ENCODE data around the gene PLXNC1. TPM values are rescaled to one million over a fixed set of nuclear protein-coding genes. Genes with fewer than 3 reads are reported as not detected.

PLXNC1 gene
- total RNA-seq, 2 donors from 2014 or later, result 14.7 to 20.6 TPM

GRCh38 chr12:94244165-94245133, 96.1 kb downstream of the PLXNC1 start:
- Mint-ChIP-seq H3K27me3 (no peaks in the 10 kb centered on the region), H3K36me3 (peaks cover 12% of the 10 kb centered on the region), H3K9me3 (no peaks in the 10 kb centered on the region), H3K27ac (peak overlapping the region; percentile 96 to 97), H3K4me1 (ENCODE audit: low read depth in 2 of 2) (peaks cover 54 to 57% of the 10 kb centered on the region in 2 donors), H3K4me3 (peak overlapping the region; percentile 86)
- DNase-seq (ENCODE audit: low spot score) (peak; percentile 87), ATAC-seq (peak; percentile 89 to 92)

GRCh38 chr12:94245631-94246383, 97.4 kb downstream of the PLXNC1 start:
- Mint-ChIP-seq H3K4me3 (peak overlapping the region; percentile 46), H3K4me1 (ENCODE audit: low read depth in 2 of 2) (peaks cover 46% of the 10 kb centered on the region in 2 donors), H3K27ac (peak overlapping the region; percentile 96 to 97), H3K36me3 (peaks cover 5% of the 10 kb centered on the region), H3K9me3 (no peaks in the 10 kb centered on the region), H3K27me3 (no peaks in the 10 kb centered on the region)
- ATAC-seq, result no peak
- DNase-seq (ENCODE audit: low spot score), result no peak

- ATAC-seq (no peak), DNase-seq (ENCODE audit: low spot score) (no peak)
- peaks cover 41 to 42% of the 10 kb centered on the region in 2 donors for H3K4me1 Mint-ChIP-seq (ENCODE audit: low read depth in 2 of 2)
- peak overlapping the region in 1 of 2 donors; percentile 76 for H3K27ac Mint-ChIP-seq
- H3K4me3 Mint-ChIP-seq, result no peak overlapping the region
- no peaks in the 10 kb centered on the region for H3K36me3 Mint-ChIP-seq
- no peaks in the 10 kb centered on the region for H3K27me3 Mint-ChIP-seq
- no peaks in the 10 kb centered on the region for H3K9me3 Mint-ChIP-seq
Measured at GRCh38 chr12:94247246-94247645, 98.9 kb downstream of the PLXNC1 start.

GRCh38 chr12:94248582-94248981, 100.2 kb downstream of the PLXNC1 start:
- Mint-ChIP-seq H3K36me3 (no peaks in the 10 kb centered on the region), H3K27me3 (no peaks in the 10 kb centered on the region), H3K9me3 (no peaks in the 10 kb centered on the region)

GRCh38 chr12:94250130-94250529, 101.8 kb downstream of the PLXNC1 start:
- ATAC-seq, result no peak
- H3K4me3 Mint-ChIP-seq, result no peak overlapping the region
- H3K27ac Mint-ChIP-seq, result no peak overlapping the region
- no peaks in the 10 kb centered on the region for H3K9me3 Mint-ChIP-seq
- H3K4me1 Mint-ChIP-seq (ENCODE audit: low read depth in 2 of 2), result peaks cover 24 to 27% of the 10 kb centered on the region in 2 donors
- DNase-seq (ENCODE audit: low spot score), result no peak
- H3K27me3 Mint-ChIP-seq, result no peaks in the 10 kb centered on the region
- peaks cover 3% of the 10 kb centered on the region for H3K36me3 Mint-ChIP-seq

More at GRCh38 chr12:94248582-94248981, 100.2 kb downstream of the PLXNC1 start:
- no peak for ATAC-seq
- no peak for DNase-seq (ENCODE audit: low spot score)
- no peak overlapping the region for H3K4me3 Mint-ChIP-seq
- H3K4me1 Mint-ChIP-seq (ENCODE audit: low read depth in 2 of 2), result peaks cover 32 to 36% of the 10 kb centered on the region in 2 donors
- H3K27ac Mint-ChIP-seq, result peak overlapping the region in 1 of 2 donors; percentile 76

GRCh38 chr12:94254270-94254669, 105.9 kb downstream of the PLXNC1 start:
- H3K36me3 Mint-ChIP-seq, result peaks cover 17% of the 10 kb centered on the region
- peaks cover 8 to 16% of the 10 kb centered on the region in 2 donors for H3K4me1 Mint-ChIP-seq (ENCODE audit: low read depth in 2 of 2)
- no peaks in the 10 kb centered on the region for H3K9me3 Mint-ChIP-seq
- H3K27me3 Mint-ChIP-seq, result no peaks in the 10 kb centered on the region
- no peak for ATAC-seq
- H3K4me3 Mint-ChIP-seq, result no peak overlapping the region
- DNase-seq (ENCODE audit: low spot score), result no peak
- no peak overlapping the region for H3K27ac Mint-ChIP-seq

- Mint-ChIP-seq H3K27me3 (no peaks in the 10 kb centered on the region), H3K9me3 (no peaks in the 10 kb centered on the region), H3K27ac (peak overlapping the region in 1 of 2 donors; percentile 32)
Measured at GRCh38 chr12:94255006-94255405, 106.6 kb downstream of the PLXNC1 start.

GRCh38 chr12:94255428-94255827, 107.1 kb downstream of the PLXNC1 start:
- Mint-ChIP-seq H3K9me3 (no peaks in the 10 kb centered on the region), H3K4me3 (no peak overlapping the region), H3K4me1 (ENCODE audit: low read depth in 2 of 2) (peaks cover 8 to 16% of the 10 kb centered on the region in 2 donors), H3K36me3 (peaks cover 17% of the 10 kb centered on the region), H3K27me3 (no peaks in the 10 kb centered on the region), H3K27ac (peak overlapping the region in 1 of 2 donors; percentile 32)
- no peak for DNase-seq (ENCODE audit: low spot score)
- ATAC-seq, result no peak

More at GRCh38 chr12:94255006-94255405, 106.6 kb downstream of the PLXNC1 start:
- peaks cover 8 to 16% of the 10 kb centered on the region in 2 donors for H3K4me1 Mint-ChIP-seq (ENCODE audit: low read depth in 2 of 2)
- no peak for ATAC-seq
- no peak overlapping the region for H3K4me3 Mint-ChIP-seq
- no peak for DNase-seq (ENCODE audit: low spot score)
- peaks cover 17% of the 10 kb centered on the region for H3K36me3 Mint-ChIP-seq

- no peaks in the 10 kb centered on the region for H3K9me3 Mint-ChIP-seq
- ATAC-seq (peak; percentile 55 to 74), DNase-seq (ENCODE audit: low spot score) (no peak)
- H3K27me3 Mint-ChIP-seq, result no peaks in the 10 kb centered on the region
- peaks cover 17% of the 10 kb centered on the region for H3K36me3 Mint-ChIP-seq
- peaks cover 24 to 32% of the 10 kb centered on the region in 2 donors for H3K4me1 Mint-ChIP-seq (ENCODE audit: low read depth in 2 of 2)
- no peak overlapping the region for H3K27ac Mint-ChIP-seq
- no peak overlapping the region for H3K4me3 Mint-ChIP-seq
Measured at GRCh38 chr12:94258593-94258992, 110.2 kb downstream of the PLXNC1 start.

GRCh38 chr12:94260017-94260416, 111.6 kb downstream of the PLXNC1 start:
- H3K9me3 Mint-ChIP-seq, result no peaks in the 10 kb centered on the region
- no peak overlapping the region for H3K27ac Mint-ChIP-seq
- no peak for DNase-seq (ENCODE audit: low spot score)
- H3K27me3 Mint-ChIP-seq, result no peaks in the 10 kb centered on the region
- peaks cover 14% of the 10 kb centered on the region for H3K36me3 Mint-ChIP-seq
- H3K4me3 Mint-ChIP-seq, result no peak overlapping the region
- no peak for ATAC-seq
- peaks cover 24 to 32% of the 10 kb centered on the region in 2 donors for H3K4me1 Mint-ChIP-seq (ENCODE audit: low read depth in 2 of 2)

GRCh38 chr12:94260717-94261116, 112.3 kb downstream of the PLXNC1 start:
- peak overlapping the region; percentile 98 for H3K27ac Mint-ChIP-seq

GRCh38 chr12:94261119-94261518, 112.7 kb downstream of the PLXNC1 start:
- peak overlapping the region; percentile 98 for H3K27ac Mint-ChIP-seq
- H3K27me3 Mint-ChIP-seq, result no peaks in the 10 kb centered on the region
- H3K4me3 Mint-ChIP-seq, result no peak overlapping the region
- H3K4me1 Mint-ChIP-seq (ENCODE audit: low read depth in 2 of 2), result peaks cover 28 to 32% of the 10 kb centered on the region in 2 donors
- DNase-seq (ENCODE audit: low spot score), result no peak
- ATAC-seq, result no peak
- no peaks in the 10 kb centered on the region for H3K9me3 Mint-ChIP-seq
- H3K36me3 Mint-ChIP-seq, result peaks cover 12% of the 10 kb centered on the region

More at GRCh38 chr12:94260717-94261116, 112.3 kb downstream of the PLXNC1 start:
- no peak for ATAC-seq
- H3K27me3 Mint-ChIP-seq, result no peaks in the 10 kb centered on the region
- H3K36me3 Mint-ChIP-seq, result peaks cover 12% of the 10 kb centered on the region
- no peaks in the 10 kb centered on the region for H3K9me3 Mint-ChIP-seq
- DNase-seq (ENCODE audit: low spot score), result no peak
- no peak overlapping the region for H3K4me3 Mint-ChIP-seq
- peaks cover 24 to 32% of the 10 kb centered on the region in 2 donors for H3K4me1 Mint-ChIP-seq (ENCODE audit: low read depth in 2 of 2)

- no peaks in the 10 kb centered on the region for H3K9me3 Mint-ChIP-seq
- DNase-seq (ENCODE audit: low spot score) (no peak), ATAC-seq (no peak)
- peaks cover 30 to 36% of the 10 kb centered on the region in 2 donors for H3K4me1 Mint-ChIP-seq (ENCODE audit: low read depth in 2 of 2)
- peak overlapping the region; percentile 91 for H3K4me3 Mint-ChIP-seq
- H3K27me3 Mint-ChIP-seq, result no peaks in the 10 kb centered on the region
- peak overlapping the region; percentile 98 for H3K27ac Mint-ChIP-seq
- H3K36me3 Mint-ChIP-seq, result peaks cover 7% of the 10 kb centered on the region
Measured at GRCh38 chr12:94261786-94262185, 113.4 kb downstream of the PLXNC1 start.

Measured in natural killer cell treated with Interleukin-12 subunit alpha and Interleukin-12 subunit beta and Interleukin-15 and Interleukin-18, amount 100 ng/mL, for 72 hours (primary cell).